Uterus (tissue), 4 donors: ENCODE data around the gene ARHGAP1. TPM values are rescaled to one million over a fixed set of nuclear protein-coding genes. Genes with fewer than 3 reads are reported as not detected.

ENCODE experiments used
- DNase-seq, 2 donors: peaks; one replicate each; pipeline ENCODE4 v3.0.0-alpha.2; 2019 to 2020
- H3K27ac ChIP-seq, 2 donors: fragments of 200-600 bp; sonication (generic); 1 replicate in 1 of 2; 2 replicates in 1 of 2; pipeline ENCODE4 v1.5.1; 2016 to 2018
- H3K27me3 ChIP-seq, 2 donors: fragments of 200-600 bp; sonication (generic); one replicate each; pipeline ENCODE4 v1.5.1; 2018 to 2019; ENCODE audit warnings: control low read depth in 1 of 2
- H3K36me3 ChIP-seq, 2 donors: fragments of 200-600 bp; sonication (generic); one replicate each; pipeline ENCODE4 v1.5.1; 2019; ENCODE audit warnings: control low read depth in 1 of 2
- H3K4me1 ChIP-seq, 2 donors: fragments of 200-600 bp; sonication (generic); one replicate each; pipeline ENCODE4 v1.5.1; 2018 to 2019; ENCODE audit warnings: control low read depth in 1 of 2
- H3K4me3 ChIP-seq, 2 donors: fragments of 200-600 bp; sonication (generic); 1 replicate in 1 of 2; 2 replicates in 1 of 2; pipeline ENCODE4 v1.5.1; 2018 to 2019; ENCODE audit warnings: mild to moderate bottlenecking in 1 of 2
- H3K9me3 ChIP-seq, 2 donors: fragments of 200-600 bp; sonication (generic); one replicate each; pipeline ENCODE4 v1.5.1; 2019; ENCODE audit warnings: control low read depth in 1 of 2
- POLR2A ChIP-seq, 2 donors: fragments of 450-650 bp; IDR thresholded peaks; one replicate each; pipeline ENCODE4 v1.6.1; 2016; ENCODE audit warnings: antibody characterized with exemption in 2 of 2, mild to moderate bottlenecking in 1 of 2, moderate library complexity in 1 of 2
- intact Hi-C: fragments of 100-400 bp; cut with DNase I; formaldehyde crosslinking; loops from one replicate; pipeline ENCODE4 v1.15.1; 2023; ENCODE audit warnings: low total_unique reads
- total RNA-seq, 4 donors: library from RNA; depleted of rRNA in 3 of 4; stranded (reverse); fragments of >200 nt in 3 of 4; gene quantifications; one replicate each; pipeline versions ENCODE4 v1.1.0 to v1.2.4, GENCODE V29; 2014 to 2023
- TF ChIP-seq, protein P1 (sequence below), 4 experiments: fragments of 200-600 bp in 2 of 4; fragments of 450-650 bp in 2 of 4; sonication (generic) in 2 of 4; IDR thresholded peaks; one replicate each; pipeline ENCODE4 v1.5.1; 2016 to 2019; ENCODE audit warnings: antibody characterized with exemption in 4 of 4, mild to moderate bottlenecking in 2 of 4, moderate library complexity in 1 of 4
- donor health status: DM: yes; HTN: yes; CAD: no.

Gene ARHGAP1
- total RNA-seq, 4 donors from 2014 or later: 27.9 to 114 (median 37.3) TPM

DNA sequence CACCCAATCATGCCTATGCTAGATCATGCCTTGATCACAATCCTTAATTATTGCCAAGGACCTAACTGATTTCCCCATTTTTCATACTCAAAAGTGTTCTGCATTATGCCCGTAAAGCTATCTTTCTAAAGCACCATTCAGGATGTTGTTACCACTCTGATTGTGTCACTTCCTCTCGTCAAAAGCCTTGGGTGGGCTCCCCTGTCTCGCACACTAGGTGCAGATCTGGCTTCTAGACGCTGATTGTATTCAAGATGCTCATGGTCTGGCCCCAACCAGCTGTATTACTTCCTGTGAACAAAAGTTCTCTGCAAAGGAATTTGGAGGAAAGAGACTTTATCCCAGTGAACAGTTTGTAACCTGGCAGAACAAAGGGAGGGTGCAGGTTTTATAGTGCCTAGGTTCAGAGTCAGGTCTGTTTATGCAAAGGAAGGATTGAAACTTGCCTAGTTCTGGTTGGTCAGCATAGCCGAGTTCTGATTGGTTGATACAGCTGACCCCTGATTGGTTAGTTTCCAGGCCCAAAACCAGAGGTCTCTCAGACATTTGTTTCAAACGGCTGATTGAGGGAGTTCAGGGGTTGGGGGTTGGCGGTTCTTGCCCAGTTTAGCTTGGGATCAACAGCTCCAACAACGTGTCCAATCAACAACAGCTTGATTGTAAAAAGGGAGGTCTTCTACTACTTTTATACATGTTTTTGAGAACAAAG is 57.6 kb downstream of the ARHGAP1 start:
- TF ChIP-seq POLR2A (IDR thresholded peaks at IDR 0.05): no peak
- TF ChIP-seq, protein P1, sequence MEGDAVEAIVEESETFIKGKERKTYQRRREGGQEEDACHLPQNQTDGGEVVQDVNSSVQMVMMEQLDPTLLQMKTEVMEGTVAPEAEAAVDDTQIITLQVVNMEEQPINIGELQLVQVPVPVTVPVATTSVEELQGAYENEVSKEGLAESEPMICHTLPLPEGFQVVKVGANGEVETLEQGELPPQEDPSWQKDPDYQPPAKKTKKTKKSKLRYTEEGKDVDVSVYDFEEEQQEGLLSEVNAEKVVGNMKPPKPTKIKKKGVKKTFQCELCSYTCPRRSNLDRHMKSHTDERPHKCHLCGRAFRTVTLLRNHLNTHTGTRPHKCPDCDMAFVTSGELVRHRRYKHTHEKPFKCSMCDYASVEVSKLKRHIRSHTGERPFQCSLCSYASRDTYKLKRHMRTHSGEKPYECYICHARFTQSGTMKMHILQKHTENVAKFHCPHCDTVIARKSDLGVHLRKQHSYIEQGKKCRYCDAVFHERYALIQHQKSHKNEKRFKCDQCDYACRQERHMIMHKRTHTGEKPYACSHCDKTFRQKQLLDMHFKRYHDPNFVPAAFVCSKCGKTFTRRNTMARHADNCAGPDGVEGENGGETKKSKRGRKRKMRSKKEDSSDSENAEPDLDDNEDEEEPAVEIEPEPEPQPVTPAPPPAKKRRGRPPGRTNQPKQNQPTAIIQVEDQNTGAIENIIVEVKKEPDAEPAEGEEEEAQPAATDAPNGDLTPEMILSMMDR (IDR thresholded peaks at IDR 0.05): no peak
- no peaks in the 10 kb centered on the region for H3K27me3 ChIP-seq
- H3K4me1 ChIP-seq: no peaks in the 10 kb centered on the region
- H3K4me3 ChIP-seq: no peak overlapping the region
- intact Hi-C loops: no loop called here
- no peak overlapping the region for H3K27ac ChIP-seq
- H3K9me3 ChIP-seq: no peaks in the 10 kb centered on the region
- no peaks in the 10 kb centered on the region for H3K36me3 ChIP-seq
- DNase-seq: no peak

DNA sequence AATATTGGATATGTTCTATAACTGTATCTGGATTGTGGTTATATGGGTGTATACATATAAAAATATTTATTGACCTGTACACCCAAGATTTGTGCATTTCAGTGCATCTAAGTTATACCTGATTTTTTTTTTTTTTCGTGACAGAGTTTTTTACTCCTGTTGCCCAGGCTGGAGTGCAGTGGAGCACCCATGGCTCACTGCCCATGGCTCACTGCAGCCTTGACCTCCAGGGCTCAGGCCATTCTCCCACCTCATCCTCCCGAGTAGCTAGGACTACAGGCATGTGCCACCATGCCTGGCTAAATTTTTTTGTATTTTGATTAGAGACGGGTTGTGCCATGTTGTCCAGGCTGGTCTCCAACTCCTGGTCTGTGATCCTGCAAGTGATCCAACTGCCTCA is 58.8 kb downstream of the ARHGAP1 start:
- DNase-seq: no peak
- H3K9me3 ChIP-seq: no peaks in the 10 kb centered on the region
- no peak overlapping the region for H3K4me3 ChIP-seq
- intact Hi-C loops: no loop called here
- no peaks in the 10 kb centered on the region for H3K27me3 ChIP-seq
- H3K4me1 ChIP-seq: no peaks in the 10 kb centered on the region
- TF ChIP-seq, protein P1 (IDR thresholded peaks at IDR 0.05): no peak
- no peak for TF ChIP-seq POLR2A (IDR thresholded peaks at IDR 0.05)
- H3K27ac ChIP-seq: no peak overlapping the region
- no peaks in the 10 kb centered on the region for H3K36me3 ChIP-seq

DNA sequence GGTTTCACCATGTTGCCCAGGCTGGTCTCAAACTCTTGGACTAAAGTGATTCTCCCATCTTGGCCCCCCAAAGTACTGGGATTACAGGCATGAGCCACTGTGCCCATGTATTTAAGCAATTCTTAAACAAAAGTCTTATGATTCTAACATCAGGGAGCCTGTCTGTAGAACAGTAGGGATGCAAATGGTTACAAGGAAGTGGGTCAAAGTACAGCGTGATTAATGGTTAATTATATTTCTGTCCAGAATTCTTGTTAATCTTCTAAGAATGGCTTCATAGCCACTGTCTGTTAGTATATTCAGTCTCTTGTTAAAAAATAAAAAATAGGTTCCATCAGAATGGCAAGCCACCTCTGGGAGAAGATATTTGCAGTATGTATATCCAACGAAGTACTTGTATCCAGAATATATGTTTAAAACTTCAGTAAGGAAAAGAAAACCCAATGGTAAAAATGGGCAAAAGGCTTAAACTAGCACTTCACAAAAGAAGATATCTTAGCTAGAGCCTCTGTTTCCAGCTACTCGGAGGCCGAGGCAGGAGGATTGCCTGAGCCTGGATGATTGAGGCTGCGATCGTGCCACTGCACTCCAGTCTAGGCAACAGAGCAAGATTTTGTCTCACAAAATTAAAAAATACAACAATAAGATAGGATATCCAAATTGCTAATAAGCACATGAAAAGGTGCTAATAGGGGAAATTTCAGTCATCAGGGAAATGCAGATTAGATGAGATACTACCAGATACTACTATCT is 60.2 kb downstream of the ARHGAP1 start:
- intact Hi-C loops: no loop called here
- H3K4me3 ChIP-seq: no peak overlapping the region
- H3K4me1 ChIP-seq: no peaks in the 10 kb centered on the region
- no peak for DNase-seq
- H3K27ac ChIP-seq: no peak overlapping the region
- H3K27me3 ChIP-seq: no peaks in the 10 kb centered on the region
- H3K36me3 ChIP-seq: no peaks in the 10 kb centered on the region
- TF ChIP-seq POLR2A (IDR thresholded peaks at IDR 0.05): no peak
- TF ChIP-seq, protein P1 (IDR thresholded peaks at IDR 0.05): no peak
- H3K9me3 ChIP-seq: no peaks in the 10 kb centered on the region

DNA sequence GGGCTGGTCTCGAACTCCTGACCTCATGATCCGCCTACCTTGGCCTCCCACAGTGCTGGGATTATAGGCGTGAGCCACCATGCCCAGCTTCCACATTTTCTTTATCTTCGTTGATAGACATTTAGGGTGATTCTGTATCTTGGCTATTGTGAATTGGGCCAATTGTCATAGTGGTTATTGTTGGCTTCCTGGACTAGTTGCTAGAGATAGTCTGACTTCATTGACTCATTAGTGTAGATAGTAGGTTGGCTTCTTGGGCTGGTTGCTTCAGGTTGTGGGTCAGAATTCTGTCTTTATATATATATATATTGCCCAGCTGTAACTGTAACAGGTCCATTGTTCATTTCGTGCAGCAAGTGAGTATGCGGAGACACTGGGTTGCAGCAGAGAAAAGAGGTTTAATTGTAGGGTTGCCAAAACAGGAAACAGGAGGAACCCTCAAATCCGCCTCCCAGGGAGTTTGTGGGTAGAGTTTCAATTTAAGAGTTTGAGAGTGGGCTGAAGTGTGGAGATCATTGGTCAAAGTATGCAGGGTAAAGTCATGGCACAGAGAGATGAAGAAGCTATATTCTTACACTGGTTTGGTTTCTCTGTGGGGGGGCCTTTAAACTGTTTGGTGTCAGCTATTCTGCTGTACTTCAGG is 61.1 kb downstream of the ARHGAP1 start:
- intact Hi-C loops: no loop called here
- H3K4me1 ChIP-seq: no peaks in the 10 kb centered on the region
- H3K27me3 ChIP-seq: no peaks in the 10 kb centered on the region
- H3K4me3 ChIP-seq: no peak overlapping the region
- H3K36me3 ChIP-seq: no peaks in the 10 kb centered on the region
- TF ChIP-seq, protein P1 (IDR thresholded peaks at IDR 0.05): no peak
- no peak for TF ChIP-seq POLR2A (IDR thresholded peaks at IDR 0.05)
- H3K27ac ChIP-seq: no peak overlapping the region
- no peak for DNase-seq
- no peaks in the 10 kb centered on the region for H3K9me3 ChIP-seq

DNA sequence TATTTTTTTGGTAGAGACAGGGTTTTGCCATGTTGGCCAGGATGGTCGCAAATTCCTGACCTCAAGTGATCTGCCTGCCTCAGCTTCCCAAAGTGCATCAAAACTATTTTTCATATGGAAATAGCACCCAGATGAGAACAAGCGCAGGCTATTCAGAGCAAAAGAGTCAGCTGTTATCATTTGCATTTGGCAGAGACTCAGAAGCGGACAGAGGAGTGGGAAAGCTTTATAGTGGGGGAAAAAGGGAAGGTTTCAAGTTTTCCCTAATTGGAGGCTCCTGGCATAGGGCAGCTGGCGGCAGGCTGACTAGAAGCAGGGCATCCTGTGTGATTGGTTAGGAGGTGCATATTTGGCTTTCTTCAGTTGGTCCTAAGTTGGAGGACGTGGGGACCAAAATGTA is 62.9 kb downstream of the ARHGAP1 start:
- TF ChIP-seq, protein P1 (IDR thresholded peaks at IDR 0.05): no peak
- no peak for TF ChIP-seq POLR2A (IDR thresholded peaks at IDR 0.05)
- no peaks in the 10 kb centered on the region for H3K4me1 ChIP-seq
- no peaks in the 10 kb centered on the region for H3K27me3 ChIP-seq
- no peaks in the 10 kb centered on the region for H3K9me3 ChIP-seq
- no peak overlapping the region for H3K27ac ChIP-seq
- no peak overlapping the region for H3K4me3 ChIP-seq
- no peak for DNase-seq
- H3K36me3 ChIP-seq: no peaks in the 10 kb centered on the region
- intact Hi-C loops: no loop called here
